ENCODE data around the gene RPAP3.

RPAP3 gene

DNA sequence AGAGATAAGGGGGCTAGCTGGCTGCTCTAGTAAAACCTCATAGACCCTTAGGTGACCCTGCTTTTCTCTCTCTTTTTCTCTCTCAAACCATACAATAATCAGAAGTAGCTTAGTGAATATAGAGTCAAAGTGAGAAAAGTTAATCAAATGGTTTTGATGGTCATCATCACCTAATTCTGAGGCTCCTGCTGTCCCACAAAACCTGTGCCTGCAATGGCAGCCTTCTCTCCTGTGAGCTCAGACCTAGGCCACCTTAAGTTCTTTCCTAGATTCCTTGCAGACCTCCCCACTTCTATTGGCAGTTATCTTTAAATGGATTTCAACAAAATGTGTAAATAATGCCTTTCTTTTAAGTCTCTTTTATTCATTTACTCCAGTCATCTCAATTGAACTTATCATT is 1.5 kb upstream of the RPAP3 start:
- H3K27me3 ChIP-seq = no peaks in the 10 kb centered on the region
- H3K4me3 ChIP-seq = no peak overlapping the region
- no peak overlapping the region for H3K27ac ChIP-seq
- no peaks in the 10 kb centered on the region for H3K9me3 ChIP-seq
- H3K4me1 ChIP-seq = peaks cover 0 to 18% (median 6%) of the 10 kb centered on the region in 4 donors
- no peak for DNase-seq
- TF ChIP-seq, protein P1, sequence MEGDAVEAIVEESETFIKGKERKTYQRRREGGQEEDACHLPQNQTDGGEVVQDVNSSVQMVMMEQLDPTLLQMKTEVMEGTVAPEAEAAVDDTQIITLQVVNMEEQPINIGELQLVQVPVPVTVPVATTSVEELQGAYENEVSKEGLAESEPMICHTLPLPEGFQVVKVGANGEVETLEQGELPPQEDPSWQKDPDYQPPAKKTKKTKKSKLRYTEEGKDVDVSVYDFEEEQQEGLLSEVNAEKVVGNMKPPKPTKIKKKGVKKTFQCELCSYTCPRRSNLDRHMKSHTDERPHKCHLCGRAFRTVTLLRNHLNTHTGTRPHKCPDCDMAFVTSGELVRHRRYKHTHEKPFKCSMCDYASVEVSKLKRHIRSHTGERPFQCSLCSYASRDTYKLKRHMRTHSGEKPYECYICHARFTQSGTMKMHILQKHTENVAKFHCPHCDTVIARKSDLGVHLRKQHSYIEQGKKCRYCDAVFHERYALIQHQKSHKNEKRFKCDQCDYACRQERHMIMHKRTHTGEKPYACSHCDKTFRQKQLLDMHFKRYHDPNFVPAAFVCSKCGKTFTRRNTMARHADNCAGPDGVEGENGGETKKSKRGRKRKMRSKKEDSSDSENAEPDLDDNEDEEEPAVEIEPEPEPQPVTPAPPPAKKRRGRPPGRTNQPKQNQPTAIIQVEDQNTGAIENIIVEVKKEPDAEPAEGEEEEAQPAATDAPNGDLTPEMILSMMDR (IDR thresholded peaks at IDR 0.05) = no peak
- no peaks in the 10 kb centered on the region for H3K36me3 ChIP-seq
- intact Hi-C loops (cut with DNase I; ENCODE audit: low total_unique reads) = no loop called here

DNA sequence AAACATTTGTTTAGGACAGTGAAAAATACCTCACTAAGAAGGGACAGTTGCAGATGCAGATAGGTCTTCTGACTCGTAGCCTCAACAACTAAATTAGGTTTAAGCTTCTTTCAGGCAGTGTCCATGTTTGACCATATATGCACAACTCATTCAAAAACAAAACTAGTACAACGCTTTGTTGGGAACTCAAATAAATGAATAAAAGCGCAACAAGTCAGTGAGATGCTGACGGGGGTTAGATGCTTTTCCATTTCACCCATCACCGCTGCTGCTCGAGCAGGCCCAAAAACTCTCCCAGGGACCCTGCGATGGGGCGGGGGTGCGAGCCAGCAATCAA is 633 bp downstream of the RPAP3 start:
- no peaks in the 10 kb centered on the region for H3K27me3 ChIP-seq
- H3K9me3 ChIP-seq = no peaks in the 10 kb centered on the region
- H3K27ac ChIP-seq = peak overlapping the region; percentile 85 to 88
- peaks cover 0 to 18% (median 6%) of the 10 kb centered on the region in 4 donors for H3K4me1 ChIP-seq
- no peak for DNase-seq
- H3K36me3 ChIP-seq = peaks cover 4 to 6% (median 4%) of the 10 kb centered on the region in 3 donors
- intact Hi-C loops (cut with DNase I; ENCODE audit: low total_unique reads) = no loop called here
- TF ChIP-seq, protein P1 (IDR thresholded peaks at IDR 0.05) = no peak
- peak overlapping the region; percentile 90 to 94 for H3K4me3 ChIP-seq

DNA sequence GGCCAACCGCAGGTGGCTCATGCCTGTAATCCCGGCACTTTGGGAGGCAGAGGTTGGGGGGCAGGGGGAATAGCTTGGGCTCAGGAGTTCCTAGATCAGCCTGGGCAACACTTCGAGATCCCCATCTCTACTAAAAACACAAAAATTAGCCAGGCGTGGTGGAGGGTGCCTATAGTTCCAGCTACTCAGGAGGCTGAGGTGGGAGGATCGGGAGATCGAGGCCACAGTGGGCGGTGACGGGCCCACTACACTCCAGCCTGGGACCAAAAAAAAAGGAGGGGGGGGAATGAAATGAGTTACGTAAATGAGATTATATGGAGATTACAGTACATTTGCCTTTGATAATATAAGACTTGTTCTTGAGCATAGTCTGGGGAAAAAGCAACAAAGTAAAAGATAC is 1.1 kb downstream of the RPAP3 start:
- H3K4me3 ChIP-seq = peak overlapping the region; percentile 90 to 94
- H3K36me3 ChIP-seq = peaks cover 8 to 11% (median 9%) of the 10 kb centered on the region in 3 donors
- no peak for DNase-seq
- peaks cover 0 to 18% (median 6%) of the 10 kb centered on the region in 4 donors for H3K4me1 ChIP-seq
- intact Hi-C loops (cut with DNase I; ENCODE audit: low total_unique reads) = no loop called here
- no peaks in the 10 kb centered on the region for H3K27me3 ChIP-seq
- no peak overlapping the region for H3K27ac ChIP-seq
- H3K9me3 ChIP-seq = no peaks in the 10 kb centered on the region
- TF ChIP-seq, protein P1 (IDR thresholded peaks at IDR 0.05) = no peak

DNA sequence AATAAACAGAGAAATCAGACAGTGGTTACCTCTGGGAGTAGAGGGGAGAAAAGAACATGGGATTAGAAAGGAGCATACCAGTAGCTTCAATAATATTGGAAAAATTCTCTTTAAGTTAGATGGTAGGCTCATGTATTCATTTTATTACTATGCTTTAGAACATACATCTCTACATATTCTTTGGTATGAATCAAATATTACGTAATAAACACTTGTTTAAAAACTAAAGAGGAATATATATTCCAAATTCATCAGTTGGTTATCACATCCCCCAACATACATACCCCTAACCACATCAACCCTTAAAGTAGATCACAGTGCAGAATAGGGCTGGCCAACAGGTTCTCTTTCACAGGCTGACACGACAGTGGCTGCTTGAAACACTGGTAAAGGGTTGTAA is 5.6 kb downstream of the RPAP3 start:
- intact Hi-C loops (cut with DNase I; ENCODE audit: low total_unique reads) = no loop called here
- H3K27ac ChIP-seq = no peak overlapping the region
- H3K36me3 ChIP-seq = peaks cover 13 to 42% (median 32%) of the 10 kb centered on the region in 3 donors
- H3K4me3 ChIP-seq = no peak overlapping the region
- no peaks in the 10 kb centered on the region for H3K27me3 ChIP-seq
- DNase-seq = no peak
- TF ChIP-seq, protein P1 (IDR thresholded peaks at IDR 0.05) = no peak
- H3K4me1 ChIP-seq = peaks cover 0 to 12% (median 5%) of the 10 kb centered on the region in 4 donors
- no peaks in the 10 kb centered on the region for H3K9me3 ChIP-seq

DNA sequence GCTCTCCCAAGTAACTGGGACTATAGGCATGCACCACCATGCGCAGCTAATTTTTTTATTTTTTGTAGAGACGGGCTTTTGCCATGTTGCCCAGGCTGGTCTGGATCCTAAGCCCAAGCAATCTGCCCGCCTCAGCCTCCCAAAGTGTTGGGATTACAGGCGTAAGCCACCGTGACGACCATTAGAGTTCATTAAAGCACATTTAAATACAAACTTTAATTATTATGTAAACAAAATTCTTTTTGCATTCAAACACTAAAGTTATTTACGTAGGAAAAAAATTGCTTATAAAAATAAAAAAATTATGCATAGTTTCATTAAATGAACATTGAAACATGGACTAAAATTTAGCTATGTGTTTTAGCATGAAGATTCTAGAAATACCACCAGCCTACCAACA is 7.2 kb downstream of the RPAP3 start:
- intact Hi-C loops (cut with DNase I; ENCODE audit: low total_unique reads) = no loop called here
- no peak for DNase-seq
- H3K4me1 ChIP-seq = peaks cover 0 to 5% (median 0%) of the 10 kb centered on the region in 4 donors
- no peaks in the 10 kb centered on the region for H3K27me3 ChIP-seq
- TF ChIP-seq, protein P1 (IDR thresholded peaks at IDR 0.05) = no peak
- no peak overlapping the region for H3K27ac ChIP-seq
- no peak overlapping the region for H3K4me3 ChIP-seq
- peaks cover 16 to 47% (median 32%) of the 10 kb centered on the region in 3 donors for H3K36me3 ChIP-seq
- no peaks in the 10 kb centered on the region for H3K9me3 ChIP-seq

DNA sequence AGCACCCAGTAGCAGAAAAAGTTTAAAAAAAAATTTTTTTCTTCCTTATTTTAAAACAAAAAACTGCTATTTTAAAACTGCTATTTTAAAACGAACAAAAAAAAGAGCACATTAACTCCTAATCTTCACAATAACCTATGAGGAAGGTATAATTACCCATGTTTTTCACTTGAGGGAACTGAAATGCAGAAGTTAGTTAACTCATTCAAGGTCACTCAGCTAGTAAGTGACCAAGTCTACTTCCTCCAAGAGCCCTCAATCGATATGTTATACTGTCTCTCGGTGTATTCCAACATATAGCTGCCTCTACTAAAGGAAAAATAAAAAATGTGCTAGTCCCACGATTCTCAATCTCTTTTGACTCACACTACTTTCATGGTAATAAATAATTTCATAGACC is 7.8 kb downstream of the RPAP3 start:
- peaks cover 0 to 3% (median 0%) of the 10 kb centered on the region in 4 donors for H3K4me1 ChIP-seq
- intact Hi-C loops (cut with DNase I; ENCODE audit: low total_unique reads) = no loop called here
- H3K9me3 ChIP-seq = no peaks in the 10 kb centered on the region
- H3K4me3 ChIP-seq = no peak overlapping the region
- H3K36me3 ChIP-seq = peaks cover 16 to 48% (median 37%) of the 10 kb centered on the region in 3 donors
- no peak overlapping the region for H3K27ac ChIP-seq
- TF ChIP-seq, protein P1 (IDR thresholded peaks at IDR 0.05) = no peak
- DNase-seq = no peak
- no peaks in the 10 kb centered on the region for H3K27me3 ChIP-seq
